GM12873 (cell line): ENCODE data around the gene ATAD3A.

Experiments used
- TF ChIP-seq, protein P1 (sequence below): IDR thresholded peaks from 2 replicates; pipeline ENCODE4 v1.5.1; 2012; ENCODE audit warnings: low read depth, mild to moderate bottlenecking, moderate library complexity, low read length, control low read depth; ENCODE audit not compliant: insufficient read depth; ENCODE audit errors: missing control alignments

ATAD3A gene

DNA sequence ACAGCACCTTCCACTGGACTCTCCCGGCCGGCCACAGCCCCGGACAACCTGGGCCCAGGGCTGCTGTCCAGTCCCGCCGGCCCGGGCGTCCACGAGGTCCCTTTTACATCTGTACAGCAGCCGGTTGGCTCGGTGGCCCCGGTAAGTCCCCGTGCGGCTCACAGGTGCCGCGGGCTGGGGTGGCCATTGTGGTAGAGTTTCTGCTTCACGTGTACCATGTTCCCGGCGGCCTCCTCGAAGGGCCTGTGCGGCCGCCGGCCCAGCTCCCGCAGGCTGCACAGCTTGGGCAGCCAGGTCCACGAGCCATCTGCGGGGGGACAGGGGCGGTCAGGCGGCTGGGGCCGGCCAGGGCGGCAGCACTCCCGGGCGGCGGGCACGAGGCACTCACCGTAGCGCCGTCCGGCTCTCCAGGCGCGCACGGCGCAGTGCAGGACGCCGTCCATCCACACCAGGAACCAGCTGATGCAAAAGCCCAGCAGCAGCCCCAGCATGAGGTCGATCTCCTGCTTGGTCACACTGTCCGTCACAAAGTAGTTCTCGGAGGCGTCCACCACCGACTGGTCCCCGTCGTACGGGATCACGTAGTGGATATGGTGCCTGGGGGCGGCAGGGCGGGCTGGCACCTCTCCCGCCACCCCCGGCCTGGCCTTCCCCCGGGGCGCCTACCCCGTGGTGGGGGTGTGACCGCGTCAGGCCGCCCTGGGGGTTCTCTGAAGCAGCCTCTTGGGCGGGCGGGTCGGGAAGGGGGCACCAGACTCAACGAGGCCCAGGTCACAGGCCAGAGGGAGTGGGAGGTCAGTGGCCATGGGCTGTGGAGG is 23.4 kb downstream of the ATAD3A start:
- TF ChIP-seq, protein P1, sequence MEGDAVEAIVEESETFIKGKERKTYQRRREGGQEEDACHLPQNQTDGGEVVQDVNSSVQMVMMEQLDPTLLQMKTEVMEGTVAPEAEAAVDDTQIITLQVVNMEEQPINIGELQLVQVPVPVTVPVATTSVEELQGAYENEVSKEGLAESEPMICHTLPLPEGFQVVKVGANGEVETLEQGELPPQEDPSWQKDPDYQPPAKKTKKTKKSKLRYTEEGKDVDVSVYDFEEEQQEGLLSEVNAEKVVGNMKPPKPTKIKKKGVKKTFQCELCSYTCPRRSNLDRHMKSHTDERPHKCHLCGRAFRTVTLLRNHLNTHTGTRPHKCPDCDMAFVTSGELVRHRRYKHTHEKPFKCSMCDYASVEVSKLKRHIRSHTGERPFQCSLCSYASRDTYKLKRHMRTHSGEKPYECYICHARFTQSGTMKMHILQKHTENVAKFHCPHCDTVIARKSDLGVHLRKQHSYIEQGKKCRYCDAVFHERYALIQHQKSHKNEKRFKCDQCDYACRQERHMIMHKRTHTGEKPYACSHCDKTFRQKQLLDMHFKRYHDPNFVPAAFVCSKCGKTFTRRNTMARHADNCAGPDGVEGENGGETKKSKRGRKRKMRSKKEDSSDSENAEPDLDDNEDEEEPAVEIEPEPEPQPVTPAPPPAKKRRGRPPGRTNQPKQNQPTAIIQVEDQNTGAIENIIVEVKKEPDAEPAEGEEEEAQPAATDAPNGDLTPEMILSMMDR: no peak

DNA sequence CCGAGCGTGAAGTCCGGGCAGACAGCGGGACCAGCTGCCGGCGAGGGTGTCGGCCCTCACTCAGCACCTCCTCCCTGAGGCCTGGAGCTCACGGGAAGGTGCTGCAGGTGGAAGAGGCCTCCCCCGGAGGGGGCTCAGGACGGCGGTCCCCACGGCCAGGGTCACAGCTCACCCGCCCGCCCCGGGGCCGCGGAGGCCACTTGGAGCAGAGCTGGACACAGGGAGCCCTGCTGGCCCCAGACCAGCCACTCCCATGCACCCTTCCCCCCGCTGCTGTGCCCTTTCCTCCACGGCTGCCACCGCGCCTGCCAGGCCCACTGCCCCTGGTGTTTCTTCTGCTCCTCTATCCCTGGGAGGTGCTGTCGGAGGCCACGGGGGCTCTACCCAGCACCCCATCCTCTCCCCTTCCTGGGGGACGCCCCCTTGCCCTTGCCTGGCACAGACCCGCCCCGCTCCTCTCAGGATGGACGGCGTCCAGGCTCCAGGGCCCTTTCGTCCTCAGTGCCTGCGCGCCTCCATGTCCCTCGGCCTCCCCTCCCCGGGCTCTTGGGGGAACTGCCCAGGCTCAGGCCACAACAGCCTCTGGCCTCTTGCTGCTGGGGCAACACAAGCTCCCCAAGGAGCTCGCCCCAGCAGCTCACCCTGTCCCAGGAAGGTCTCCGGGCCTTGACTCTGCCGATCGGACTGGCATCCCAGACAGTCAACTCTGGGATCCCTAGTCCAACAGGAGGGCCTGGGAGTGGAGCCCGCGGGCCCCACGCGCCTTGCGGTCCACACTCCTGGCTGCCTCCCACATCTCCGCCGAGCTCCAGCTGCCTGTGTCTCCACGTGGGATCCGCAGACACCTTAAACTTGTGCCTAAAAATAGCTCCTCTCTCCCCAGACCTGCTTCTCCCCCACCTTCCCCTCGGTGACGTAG is 24.3 kb downstream of the ATAD3A start:
- TF ChIP-seq, protein P1: no peak

DNA sequence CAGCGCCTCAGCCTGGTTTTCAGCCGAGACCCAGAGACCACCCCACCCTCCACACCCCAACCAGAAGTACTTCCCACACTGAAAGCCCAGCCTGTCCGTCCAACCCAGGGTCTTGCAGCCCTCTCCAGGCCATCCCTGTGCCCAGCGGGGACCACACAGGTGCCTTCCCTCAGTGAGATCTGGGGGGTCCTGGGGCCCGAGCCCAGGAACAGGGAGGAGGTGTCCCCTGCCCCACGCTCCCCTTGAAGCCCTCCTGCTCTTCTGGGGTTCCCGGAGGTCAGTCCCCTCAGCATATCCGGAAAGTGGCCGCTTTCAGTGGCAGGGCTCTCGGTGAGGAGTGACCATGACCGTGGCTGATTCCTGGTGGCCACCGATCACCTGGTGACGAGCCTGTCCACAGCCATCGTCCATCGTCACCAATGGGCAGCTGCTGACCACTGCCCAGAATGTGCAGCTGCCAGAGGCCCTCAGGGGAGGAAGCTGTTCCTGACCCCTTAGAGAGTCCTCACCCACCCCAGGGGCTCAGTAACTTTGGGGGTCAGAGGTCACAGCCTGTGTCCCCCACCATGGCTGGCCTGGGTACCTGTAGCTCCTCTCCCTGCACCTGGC is 25.1 kb downstream of the ATAD3A start:
- TF ChIP-seq, protein P1: no peak

DNA sequence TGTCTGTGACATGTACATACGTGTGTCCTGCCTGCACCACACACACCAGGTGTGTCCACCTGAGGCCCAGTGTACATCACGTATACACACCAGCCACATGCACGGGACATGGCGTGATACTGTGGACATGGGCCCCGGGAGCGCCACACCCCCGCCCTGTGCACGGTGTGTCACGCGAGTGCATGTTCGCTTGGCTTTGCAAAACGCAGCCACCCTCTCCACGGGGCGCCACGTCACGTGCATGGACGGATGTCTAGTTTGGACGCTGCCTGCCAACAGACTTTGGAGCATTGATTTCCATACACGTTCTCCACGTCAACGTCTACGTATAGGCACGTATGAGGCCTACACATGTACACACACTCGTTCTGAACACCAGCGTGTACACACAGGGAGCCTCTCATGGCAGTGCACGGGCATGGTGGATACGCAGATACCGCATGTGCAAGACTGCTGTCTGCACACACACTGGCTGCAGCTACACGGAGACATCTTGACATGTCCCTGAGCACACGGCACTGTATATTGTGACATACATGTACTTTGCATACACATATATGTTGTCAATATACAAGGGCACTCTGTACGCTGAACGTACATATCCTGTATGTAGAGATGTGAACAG is 25.8 kb downstream of the ATAD3A start:
- TF ChIP-seq, protein P1: no peak

DNA sequence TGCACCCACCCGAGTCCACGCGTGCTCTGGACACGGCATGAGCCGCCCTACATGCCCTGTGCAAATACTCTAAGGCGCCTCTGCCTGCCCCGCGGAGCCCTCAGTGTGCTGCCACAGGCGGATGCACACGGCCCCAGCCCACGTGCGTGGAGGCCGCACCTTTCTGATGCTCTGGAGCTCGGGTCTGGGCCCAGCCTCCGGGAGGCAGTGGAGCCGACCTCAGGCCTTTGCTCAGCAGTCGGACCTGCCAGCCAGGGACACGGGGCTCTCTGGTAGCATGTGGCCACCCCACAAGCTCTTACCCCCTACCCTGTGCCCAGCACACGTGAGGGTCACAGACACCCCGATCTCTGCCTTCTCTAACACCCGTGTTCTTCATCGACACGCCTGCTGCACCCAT is 26.4 kb downstream of the ATAD3A start:
- TF ChIP-seq, protein P1: no peak

DNA sequence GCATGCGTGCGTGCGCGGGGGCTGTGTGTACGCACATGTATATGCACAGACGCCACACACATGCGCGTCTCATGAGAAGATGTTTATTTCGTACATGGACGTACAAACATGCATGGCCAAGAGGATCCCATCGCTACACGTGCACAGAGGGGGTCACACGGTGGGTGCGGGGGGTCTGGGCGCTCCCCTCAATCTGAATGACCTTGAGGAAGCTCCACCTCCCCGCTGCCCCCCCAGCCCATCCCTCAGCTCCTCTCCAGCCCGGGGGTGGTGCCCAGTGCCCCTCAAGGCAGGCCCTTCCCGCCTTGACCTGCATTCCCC is 27.0 kb downstream of the ATAD3A start:
- TF ChIP-seq, protein P1: no peak
